ENCODE results near the gene DENND1C. TPM values are rescaled to one million over a fixed set of nuclear protein-coding genes. Genes with fewer than 3 reads are reported as not detected.

Gene DENND1C
- total RNA-seq, 1 donor from 2014 or later, result 0.92 TPM

DNA sequence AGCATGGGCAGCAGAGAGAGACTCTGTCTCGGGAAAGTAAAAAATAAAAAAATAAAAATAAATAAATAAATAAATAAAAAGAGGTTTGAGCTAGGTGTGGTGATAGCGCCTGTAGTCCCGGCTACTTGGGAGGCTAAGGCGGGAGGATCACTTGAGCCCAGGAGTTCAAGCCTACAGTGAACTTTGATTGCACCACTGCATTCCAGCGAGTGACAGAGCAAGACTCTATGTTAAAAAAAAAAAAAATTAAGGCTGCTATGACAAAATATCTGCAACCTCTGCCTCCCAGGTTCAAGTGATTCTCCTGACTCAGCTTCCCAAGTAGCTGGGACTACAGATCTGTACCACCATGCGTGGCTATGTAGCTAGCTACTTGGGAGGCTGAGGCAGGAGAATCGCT is 3.2 kb upstream of the DENND1C start:
- no peak for ATAC-seq
- intact Hi-C loops (cut with DNase I), result no loop called here
- DNase-seq (ENCODE audit: missing footprints), result no peak

DNA sequence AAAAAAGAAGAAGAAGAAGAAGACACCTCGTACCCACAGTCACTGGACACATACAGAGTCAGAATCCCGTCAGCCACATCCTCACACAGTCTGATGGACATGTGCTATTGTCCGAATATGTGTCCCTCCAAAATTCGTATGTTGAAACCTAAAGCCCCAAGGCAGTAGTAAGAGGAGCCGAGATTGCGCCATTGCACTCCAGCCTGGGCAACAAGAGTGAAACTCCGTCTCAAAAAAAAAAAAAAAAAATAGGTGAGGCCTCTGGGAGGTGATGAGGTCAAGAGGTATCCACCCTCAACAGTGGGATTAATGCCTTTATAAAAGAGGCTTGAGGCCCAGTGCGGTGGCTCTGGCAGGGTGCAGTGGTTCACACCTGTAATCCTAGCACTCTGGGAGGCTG is 2.6 kb upstream of the DENND1C start:
- intact Hi-C loops (cut with DNase I), result no loop called here
- DNase-seq (ENCODE audit: missing footprints) (no peak), ATAC-seq (no peak)

- ATAC-seq, result no peak
- intact Hi-C loops (cut with DNase I), result no loop called here
- no peak for DNase-seq (ENCODE audit: missing footprints)
Observed at GRCh38 chr19:6483235-6483634, 1.6 kb upstream of the DENND1C start.

- intact Hi-C loops (cut with DNase I), result no loop called here
- ATAC-seq (no peak), DNase-seq (ENCODE audit: missing footprints) (no peak)
Observed at GRCh38 chr19:6482343-6482686, 728 bp upstream of the DENND1C start.

GRCh38 chr19:6480848-6481415 is 655 bp downstream of the DENND1C start:
- intact Hi-C loops (cut with DNase I), result no loop called here
- no peak for ATAC-seq
- DNase-seq (ENCODE audit: missing footprints), result no peak

DNA sequence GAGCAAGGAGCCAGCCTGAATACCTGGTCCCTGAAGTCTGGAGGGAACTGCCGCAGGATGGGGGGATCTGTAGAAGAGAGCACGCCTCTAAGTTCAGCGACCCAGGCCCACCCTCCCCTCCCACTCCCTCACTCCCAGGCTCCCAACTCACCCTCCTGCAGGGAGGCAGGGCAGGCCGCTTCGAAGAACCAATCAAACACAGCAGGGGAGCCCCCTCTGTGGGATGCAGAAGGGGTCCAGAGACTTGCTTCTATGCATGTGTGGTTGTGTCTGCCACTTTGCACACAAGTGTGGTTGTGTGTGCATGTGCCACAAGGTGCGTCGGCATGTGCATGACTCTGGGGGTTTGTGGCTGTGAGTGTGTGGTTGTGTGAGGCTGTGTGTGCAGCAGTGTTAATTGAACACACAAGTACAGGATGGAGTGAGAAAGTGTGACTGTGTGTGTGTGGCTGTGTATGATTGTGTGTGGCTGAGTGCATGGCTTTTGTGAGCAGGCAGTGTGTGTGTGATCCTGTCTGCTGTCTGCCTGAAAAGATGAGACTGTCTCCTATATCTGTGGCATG is 1.7 kb downstream of the DENND1C start:
- intact Hi-C loops (cut with DNase I), result no loop called here
- DNase-seq (ENCODE audit: missing footprints) (no peak), ATAC-seq (no peak)

GRCh38 chr19:6478815-6479214 is 2.8 kb downstream of the DENND1C start:
- DNase-seq (ENCODE audit: missing footprints) (no peak), ATAC-seq (no peak)

DNA sequence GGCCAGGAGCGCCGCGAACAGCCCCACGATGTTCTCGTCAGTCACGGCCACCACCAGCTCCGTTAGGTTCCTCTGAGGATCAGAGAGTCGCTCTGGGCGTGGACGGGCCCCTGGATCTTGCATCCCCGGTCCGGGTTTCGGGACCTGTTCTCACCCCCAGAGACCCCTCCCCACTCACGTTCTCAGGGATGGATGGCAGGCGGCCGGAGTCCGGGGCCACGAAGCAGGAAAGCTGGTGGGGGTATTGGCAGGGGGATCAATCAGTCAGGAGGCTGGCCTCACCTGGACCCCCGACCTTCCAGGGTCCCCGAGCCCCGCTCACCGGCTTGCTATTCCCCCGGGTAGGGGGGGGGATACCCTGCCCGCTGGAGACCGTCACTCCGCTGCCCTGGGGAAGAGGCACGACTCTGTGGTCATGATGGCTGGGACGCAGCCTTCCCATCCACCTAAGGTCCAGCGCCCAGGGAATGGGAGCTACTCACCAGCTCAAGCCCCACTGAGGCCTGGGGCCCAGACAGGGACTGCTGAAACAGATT is 4.6 kb downstream of the DENND1C start:
- no peak for ATAC-seq
- peak; percentile 57 for DNase-seq (ENCODE audit: missing footprints)
- intact Hi-C loops (cut with DNase I), result no loop called here

More at GRCh38 chr19:6478815-6479214, 2.8 kb downstream of the DENND1C start:
- intact Hi-C loops (cut with DNase I), result no loop called here

DNA sequence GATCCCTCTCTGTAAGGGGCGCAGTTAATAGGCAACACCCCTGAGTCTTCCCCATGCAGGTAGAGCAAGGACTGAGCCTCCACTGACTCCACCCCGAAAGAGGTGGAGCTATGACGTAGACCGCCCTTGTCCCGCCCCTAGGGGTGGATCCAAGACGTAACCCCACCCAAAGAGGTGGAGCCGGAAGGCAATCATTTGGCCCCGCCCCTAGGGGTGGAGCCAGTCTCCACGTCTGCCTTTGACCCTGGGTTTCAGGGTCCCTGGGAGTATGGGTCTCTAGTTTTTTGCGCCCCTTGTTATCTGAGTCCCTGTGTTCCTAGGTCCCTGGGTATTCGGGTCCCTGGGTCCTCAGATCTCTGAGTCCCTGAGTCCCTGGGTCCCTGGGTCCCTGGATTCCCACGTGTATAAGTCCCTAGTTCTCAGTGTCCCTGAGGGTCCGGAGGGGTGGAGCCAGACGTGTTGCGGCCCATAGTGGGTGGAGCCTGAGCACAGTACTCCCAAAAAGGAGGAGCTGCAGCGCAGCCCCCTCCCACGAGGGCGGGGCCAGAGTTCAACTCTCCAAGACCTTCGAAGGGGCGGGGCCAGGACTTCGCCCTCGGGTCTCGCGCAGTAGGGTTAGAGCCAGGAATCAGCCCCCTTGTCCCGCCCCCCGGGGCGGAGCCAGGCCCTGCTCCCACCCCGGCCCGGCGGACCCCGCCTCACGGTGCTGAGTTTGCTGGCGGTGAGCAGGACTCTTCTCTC is 5.3 kb downstream of the DENND1C start:
- ATAC-seq (no peak), DNase-seq (ENCODE audit: missing footprints) (peak; percentile 72)
- intact Hi-C loops (cut with DNase I), result no loop called here

DNA sequence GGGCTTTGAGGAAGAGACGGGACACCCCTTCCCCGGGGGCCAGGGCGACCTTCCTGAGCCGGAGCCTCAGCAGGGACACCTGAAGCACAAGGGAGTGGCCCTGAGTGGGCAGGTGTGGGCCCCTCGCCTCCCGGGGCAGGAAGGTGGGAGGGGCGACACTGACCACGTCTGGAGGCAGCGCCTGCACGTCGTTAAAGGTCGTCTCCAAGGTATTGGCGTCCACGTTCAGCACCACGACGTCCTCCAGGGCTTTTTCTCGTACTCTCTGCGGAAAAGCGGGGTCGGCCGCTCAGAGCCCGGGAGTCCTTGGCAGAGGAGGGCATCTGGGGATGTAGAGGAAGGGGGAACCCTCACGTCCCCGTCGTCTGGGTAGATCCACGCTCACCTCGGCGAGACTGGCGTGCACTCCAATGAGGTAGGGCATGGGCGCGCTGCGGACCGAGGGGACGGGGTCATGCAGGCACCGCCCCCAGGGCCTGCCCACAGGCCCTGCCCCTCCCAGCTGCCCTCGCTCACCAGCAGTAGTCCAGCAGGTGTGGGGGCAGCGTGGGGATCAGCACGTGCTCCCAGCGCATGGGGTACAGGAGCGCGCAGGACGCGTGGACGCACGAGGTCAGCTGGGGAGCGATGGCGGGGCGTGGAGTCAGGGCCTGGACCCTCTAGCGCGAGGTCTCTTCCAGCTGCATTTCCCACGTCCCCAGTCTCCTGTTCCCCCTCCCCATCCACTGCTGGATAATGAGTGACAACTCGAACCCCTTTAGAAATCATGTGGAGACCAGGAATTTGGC is 6.1 kb downstream of the DENND1C start:
- intact Hi-C loops (cut with DNase I), result no loop called here
- DNase-seq (ENCODE audit: missing footprints) (peak; percentile 60), ATAC-seq (no peak)

DNA sequence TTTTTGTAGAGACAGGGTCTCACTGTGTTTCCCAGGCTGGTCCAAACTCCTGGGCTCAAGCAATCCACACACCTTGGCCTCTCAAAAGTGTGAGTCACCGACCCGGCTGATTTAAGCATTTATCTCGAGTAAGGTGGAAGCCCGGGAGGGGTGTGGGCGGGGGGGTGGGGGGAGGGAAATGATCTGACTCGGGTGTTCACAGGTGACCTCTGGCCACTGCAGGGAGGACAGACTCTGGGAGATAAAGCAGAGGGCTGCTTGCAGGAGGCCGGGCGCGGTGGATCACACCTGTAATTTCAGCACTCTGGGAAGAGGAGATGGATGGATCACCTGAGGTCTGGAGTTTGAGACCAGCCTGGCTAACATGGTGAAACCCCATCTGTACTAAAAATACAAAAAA is 7.9 kb downstream of the DENND1C start:
- ATAC-seq (no peak), DNase-seq (ENCODE audit: missing footprints) (no peak)
- intact Hi-C loops (cut with DNase I), result no loop called here

DNA sequence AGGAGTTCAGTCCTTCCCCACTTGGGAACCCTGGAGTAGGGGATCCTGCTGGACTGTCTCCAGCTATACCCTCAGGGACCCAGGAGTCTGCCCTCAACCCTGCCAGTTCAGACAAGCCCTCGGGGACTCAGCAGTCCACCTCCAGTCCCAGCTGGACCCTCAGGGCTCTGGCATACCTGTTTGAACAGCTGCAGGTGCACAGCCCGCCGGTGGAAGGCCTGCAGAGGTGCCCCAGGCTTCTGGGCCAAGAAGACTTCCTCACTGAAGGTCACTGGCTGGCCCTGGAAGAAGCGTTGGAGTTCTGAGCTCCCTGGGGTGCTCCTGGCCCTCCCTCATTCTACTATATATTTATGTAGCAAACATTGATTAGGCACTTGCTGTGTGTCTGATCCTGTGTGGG is 8.9 kb downstream of the DENND1C start:
- DNase-seq (ENCODE audit: missing footprints) (no peak), ATAC-seq (no peak)
- intact Hi-C loops (cut with DNase I), result no loop called here

DNA sequence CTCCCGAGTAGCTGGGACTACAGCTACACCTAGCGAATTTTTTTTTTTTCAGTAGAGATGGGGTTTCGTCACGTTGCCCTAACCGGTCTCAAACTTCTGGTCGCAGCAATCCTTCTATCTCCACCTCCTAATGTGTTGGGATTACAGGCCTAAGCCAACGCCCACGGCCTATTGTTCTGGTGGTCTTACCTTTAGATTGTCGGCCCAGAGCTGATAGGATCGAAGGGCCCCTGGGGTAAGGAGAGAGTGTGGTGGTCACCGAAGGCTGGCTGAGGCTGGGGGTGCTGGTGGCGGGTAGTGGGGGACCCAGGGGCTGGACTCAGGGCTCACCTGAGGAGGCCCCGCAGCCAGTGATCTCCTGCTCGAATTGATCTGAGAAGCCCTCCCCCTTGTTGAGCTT is 10.5 kb downstream of the DENND1C start:
- intact Hi-C loops (cut with DNase I), result no loop called here
- DNase-seq (ENCODE audit: missing footprints) (no peak), ATAC-seq (no peak)

- ATAC-seq, result no peak
- intact Hi-C loops (cut with DNase I), result no loop called here
Observed at GRCh38 chr19:6470173-6470572, 11.4 kb downstream of the DENND1C start.

GRCh38 chr19:6467384-6467783 is 14.2 kb downstream of the DENND1C start:
- no peak for DNase-seq (ENCODE audit: missing footprints)
- intact Hi-C loops (cut with DNase I), result no loop called here
- ATAC-seq, result no peak

More at GRCh38 chr19:6470173-6470572, 11.4 kb downstream of the DENND1C start:
- DNase-seq (ENCODE audit: missing footprints), result no peak

GRCh38 chr19:6466526-6467248 is 14.9 kb downstream of the DENND1C start:
- ATAC-seq, result no peak
- intact Hi-C loops (cut with DNase I), result no loop called here
- DNase-seq (ENCODE audit: missing footprints), result no peak

DNA sequence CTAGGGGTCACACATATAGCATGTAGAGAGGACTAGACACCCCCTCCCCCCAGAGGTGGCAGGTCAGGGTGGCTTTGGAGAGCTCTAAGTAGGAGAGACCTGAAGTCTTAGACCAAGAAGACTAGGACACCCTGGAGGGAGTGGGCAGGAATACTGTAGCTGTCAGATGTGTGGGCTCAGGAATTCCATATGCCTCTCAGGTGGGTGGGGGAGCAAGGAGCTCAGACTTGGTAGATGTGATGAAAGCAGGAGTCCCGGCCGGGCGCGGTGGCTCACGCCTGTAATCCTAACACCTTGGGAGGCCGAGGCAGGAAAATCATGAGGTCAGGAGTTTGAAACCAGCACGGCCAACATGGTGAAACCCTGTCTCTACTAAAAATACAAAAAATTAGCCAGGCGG is 15.9 kb downstream of the DENND1C start:
- ATAC-seq (no peak), DNase-seq (ENCODE audit: missing footprints) (no peak)
- intact Hi-C loops (cut with DNase I), result no loop called here

- DNase-seq (ENCODE audit: missing footprints), result no peak
Observed at GRCh38 chr19:6465006-6465405, 16.6 kb downstream of the DENND1C start.

More at GRCh38 chr19:6465006-6465405, 16.6 kb downstream of the DENND1C start:
- intact Hi-C loops (cut with DNase I), result no loop called here
- no peak for ATAC-seq

Measured in Right ventricle myocardium inferior (tissue), 1 donor.